WTC11 (cell line): ENCODE results near the gene ARL1.

Source experiments
- CREM ChIP-seq: sonication (generic); formaldehyde crosslinking; IDR thresholded peaks from 2 replicates; pipeline ENCODE4 v1.8.1; 2022; ENCODE audit warnings: mild to moderate bottlenecking, missing genetic modification reagents, moderate library complexity
- HMGA2 ChIP-seq: fragments of 250-450 bp; sonication (Bioruptor Pico); IDR thresholded peaks from 2 replicates; pipeline ENCODE4 v1.4.0; 2021; ENCODE audit warnings: mild to moderate bottlenecking, moderate library complexity
- TF ChIP-seq, protein P1 (sequence below): fragments of 200-600 bp; IDR thresholded peaks from 2 replicates; pipeline ENCODE4 v1.8.0; 2022; ENCODE audit warnings: antibody characterized with exemption
- TF ChIP-seq, protein P2 (sequence below): sonication (generic); formaldehyde crosslinking; IDR thresholded peaks from 2 replicates; pipeline ENCODE4 v1.8.0; 2022; ENCODE audit warnings: mild to moderate bottlenecking, missing genetic modification reagents
- TF ChIP-seq, protein P3 (sequence below): sonication (generic); formaldehyde crosslinking; IDR thresholded peaks from 2 replicates; pipeline ENCODE4 v1.8.1; 2023; ENCODE audit warnings: mild to moderate bottlenecking, missing genetic modification reagents, borderline replicate concordance
- TF ChIP-seq, protein P4 (sequence below): sonication (generic); formaldehyde crosslinking; IDR thresholded peaks from 2 replicates; pipeline ENCODE4 v1.8.1; 2023; ENCODE audit warnings: mild to moderate bottlenecking, missing genetic modification reagents, moderate library complexity
- TF ChIP-seq, protein P5 (sequence below): sonication (generic); formaldehyde crosslinking; IDR thresholded peaks from 2 replicates; pipeline ENCODE4 v1.8.0; 2022; ENCODE audit warnings: missing genetic modification reagents

DNA sequence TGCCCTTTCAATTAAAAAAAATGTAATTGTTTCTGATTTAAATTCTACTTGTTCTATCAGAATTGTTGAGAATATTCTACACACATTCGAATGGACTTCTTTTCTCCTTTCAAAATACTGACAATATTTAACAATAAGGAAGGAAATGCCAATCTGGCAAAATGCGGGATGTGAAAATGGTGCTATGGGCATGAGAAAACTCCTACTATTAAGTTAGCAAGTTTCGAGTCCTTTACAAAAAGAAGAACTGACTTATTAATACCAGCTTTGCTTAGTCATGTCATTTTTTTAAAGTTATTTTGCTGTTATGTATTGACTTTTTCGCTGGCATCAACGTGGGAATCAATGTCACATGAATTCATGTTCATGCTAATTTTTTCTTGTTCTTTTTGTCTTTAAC, 31.7 kb upstream of the ARL1 start:
- TF ChIP-seq, protein P1, sequence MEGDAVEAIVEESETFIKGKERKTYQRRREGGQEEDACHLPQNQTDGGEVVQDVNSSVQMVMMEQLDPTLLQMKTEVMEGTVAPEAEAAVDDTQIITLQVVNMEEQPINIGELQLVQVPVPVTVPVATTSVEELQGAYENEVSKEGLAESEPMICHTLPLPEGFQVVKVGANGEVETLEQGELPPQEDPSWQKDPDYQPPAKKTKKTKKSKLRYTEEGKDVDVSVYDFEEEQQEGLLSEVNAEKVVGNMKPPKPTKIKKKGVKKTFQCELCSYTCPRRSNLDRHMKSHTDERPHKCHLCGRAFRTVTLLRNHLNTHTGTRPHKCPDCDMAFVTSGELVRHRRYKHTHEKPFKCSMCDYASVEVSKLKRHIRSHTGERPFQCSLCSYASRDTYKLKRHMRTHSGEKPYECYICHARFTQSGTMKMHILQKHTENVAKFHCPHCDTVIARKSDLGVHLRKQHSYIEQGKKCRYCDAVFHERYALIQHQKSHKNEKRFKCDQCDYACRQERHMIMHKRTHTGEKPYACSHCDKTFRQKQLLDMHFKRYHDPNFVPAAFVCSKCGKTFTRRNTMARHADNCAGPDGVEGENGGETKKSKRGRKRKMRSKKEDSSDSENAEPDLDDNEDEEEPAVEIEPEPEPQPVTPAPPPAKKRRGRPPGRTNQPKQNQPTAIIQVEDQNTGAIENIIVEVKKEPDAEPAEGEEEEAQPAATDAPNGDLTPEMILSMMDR, result no peak
- TF ChIP-seq, protein P2, sequence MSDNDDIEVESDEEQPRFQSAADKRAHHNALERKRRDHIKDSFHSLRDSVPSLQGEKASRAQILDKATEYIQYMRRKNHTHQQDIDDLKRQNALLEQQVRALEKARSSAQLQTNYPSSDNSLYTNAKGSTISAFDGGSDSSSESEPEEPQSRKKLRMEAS, result no peak
- TF ChIP-seq CREM (CRISPR knock-in tag) (no peak), HMGA2 (CRISPR knock-in tag) (no peak)
- TF ChIP-seq, protein P3, sequence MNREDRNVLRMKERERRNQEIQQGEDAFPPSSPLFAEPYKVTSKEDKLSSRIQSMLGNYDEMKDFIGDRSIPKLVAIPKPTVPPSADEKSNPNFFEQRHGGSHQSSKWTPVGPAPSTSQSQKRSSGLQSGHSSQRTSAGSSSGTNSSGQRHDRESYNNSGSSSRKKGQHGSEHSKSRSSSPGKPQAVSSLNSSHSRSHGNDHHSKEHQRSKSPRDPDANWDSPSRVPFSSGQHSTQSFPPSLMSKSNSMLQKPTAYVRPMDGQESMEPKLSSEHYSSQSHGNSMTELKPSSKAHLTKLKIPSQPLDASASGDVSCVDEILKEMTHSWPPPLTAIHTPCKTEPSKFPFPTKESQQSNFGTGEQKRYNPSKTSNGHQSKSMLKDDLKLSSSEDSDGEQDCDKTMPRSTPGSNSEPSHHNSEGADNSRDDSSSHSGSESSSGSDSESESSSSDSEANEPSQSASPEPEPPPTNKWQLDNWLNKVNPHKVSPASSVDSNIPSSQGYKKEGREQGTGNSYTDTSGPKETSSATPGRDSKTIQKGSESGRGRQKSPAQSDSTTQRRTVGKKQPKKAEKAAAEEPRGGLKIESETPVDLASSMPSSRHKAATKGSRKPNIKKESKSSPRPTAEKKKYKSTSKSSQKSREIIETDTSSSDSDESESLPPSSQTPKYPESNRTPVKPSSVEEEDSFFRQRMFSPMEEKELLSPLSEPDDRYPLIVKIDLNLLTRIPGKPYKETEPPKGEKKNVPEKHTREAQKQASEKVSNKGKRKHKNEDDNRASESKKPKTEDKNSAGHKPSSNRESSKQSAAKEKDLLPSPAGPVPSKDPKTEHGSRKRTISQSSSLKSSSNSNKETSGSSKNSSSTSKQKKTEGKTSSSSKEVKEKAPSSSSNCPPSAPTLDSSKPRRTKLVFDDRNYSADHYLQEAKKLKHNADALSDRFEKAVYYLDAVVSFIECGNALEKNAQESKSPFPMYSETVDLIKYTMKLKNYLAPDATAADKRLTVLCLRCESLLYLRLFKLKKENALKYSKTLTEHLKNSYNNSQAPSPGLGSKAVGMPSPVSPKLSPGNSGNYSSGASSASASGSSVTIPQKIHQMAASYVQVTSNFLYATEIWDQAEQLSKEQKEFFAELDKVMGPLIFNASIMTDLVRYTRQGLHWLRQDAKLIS (CRISPR knock-in tag), result no peak
- TF ChIP-seq, protein P4, sequence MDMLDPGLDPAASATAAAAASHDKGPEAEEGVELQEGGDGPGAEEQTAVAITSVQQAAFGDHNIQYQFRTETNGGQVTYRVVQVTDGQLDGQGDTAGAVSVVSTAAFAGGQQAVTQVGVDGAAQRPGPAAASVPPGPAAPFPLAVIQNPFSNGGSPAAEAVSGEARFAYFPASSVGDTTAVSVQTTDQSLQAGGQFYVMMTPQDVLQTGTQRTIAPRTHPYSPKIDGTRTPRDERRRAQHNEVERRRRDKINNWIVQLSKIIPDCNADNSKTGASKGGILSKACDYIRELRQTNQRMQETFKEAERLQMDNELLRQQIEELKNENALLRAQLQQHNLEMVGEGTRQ (CRISPR knock-in tag), result no peak
- TF ChIP-seq, protein P5, sequence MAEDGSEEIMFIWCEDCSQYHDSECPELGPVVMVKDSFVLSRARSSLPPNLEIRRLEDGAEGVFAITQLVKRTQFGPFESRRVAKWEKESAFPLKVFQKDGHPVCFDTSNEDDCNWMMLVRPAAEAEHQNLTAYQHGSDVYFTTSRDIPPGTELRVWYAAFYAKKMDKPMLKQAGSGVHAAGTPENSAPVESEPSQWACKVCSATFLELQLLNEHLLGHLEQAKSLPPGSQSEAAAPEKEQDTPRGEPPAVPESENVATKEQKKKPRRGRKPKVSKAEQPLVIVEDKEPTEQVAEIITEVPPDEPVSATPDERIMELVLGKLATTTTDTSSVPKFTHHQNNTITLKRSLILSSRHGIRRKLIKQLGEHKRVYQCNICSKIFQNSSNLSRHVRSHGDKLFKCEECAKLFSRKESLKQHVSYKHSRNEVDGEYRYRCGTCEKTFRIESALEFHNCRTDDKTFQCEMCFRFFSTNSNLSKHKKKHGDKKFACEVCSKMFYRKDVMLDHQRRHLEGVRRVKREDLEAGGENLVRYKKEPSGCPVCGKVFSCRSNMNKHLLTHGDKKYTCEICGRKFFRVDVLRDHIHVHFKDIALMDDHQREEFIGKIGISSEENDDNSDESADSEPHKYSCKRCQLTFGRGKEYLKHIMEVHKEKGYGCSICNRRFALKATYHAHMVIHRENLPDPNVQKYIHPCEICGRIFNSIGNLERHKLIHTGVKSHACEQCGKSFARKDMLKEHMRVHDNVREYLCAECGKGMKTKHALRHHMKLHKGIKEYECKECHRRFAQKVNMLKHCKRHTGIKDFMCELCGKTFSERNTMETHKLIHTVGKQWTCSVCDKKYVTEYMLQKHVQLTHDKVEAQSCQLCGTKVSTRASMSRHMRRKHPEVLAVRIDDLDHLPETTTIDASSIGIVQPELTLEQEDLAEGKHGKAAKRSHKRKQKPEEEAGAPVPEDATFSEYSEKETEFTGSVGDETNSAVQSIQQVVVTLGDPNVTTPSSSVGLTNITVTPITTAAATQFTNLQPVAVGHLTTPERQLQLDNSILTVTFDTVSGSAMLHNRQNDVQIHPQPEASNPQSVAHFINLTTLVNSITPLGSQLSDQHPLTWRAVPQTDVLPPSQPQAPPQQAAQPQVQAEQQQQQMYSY (CRISPR knock-in tag), result no peak
